SK-N-SH (cell line): ENCODE data around the gene HS3ST4.

Experiments
- ELF1 ChIP-seq: IDR thresholded peaks from 2 replicates; pipeline ENCODE4 v1.4.0; 2012
- EP300 ChIP-seq, 2 experiments: IDR thresholded peaks; 2 replicates each; pipeline versions ENCODE4 v1.4.0 to v1.6.1; 2012; ENCODE audit warnings: borderline replicate concordance in 1 of 2, low read depth in 1 of 2, low read length in 1 of 2
- EZH2phosphoT487 ChIP-seq: fragments of 200-600 bp; sonication (generic); IDR thresholded peaks from 2 replicates; pipeline ENCODE4 v1.6.1; 2017; ENCODE audit warnings: low read depth, mixed run types, mild to moderate bottlenecking, antibody characterized with exemption, moderate library complexity, borderline replicate concordance
- GATA2 ChIP-seq: sonication (generic); formaldehyde crosslinking; IDR thresholded peaks from 2 replicates; pipeline ENCODE4 v1.5.0; 2020; ENCODE audit warnings: mild to moderate bottlenecking, missing genetic modification reagents
- NFIC ChIP-seq: IDR thresholded peaks from 2 replicates; pipeline ENCODE4 v1.4.0; 2012; ENCODE audit warnings: borderline replicate concordance
- RAD21 ChIP-seq: IDR thresholded peaks from 2 replicates; pipeline ENCODE4 v1.6.1; 2012; ENCODE audit warnings: mild to moderate bottlenecking, low read length
- TF ChIP-seq, protein P1 (sequence below): fragments of 200-600 bp; sonication (generic); IDR thresholded peaks from 2 replicates; pipeline ENCODE4 v1.6.1; 2017; ENCODE audit warnings: antibody characterized with exemption, mild to moderate bottlenecking, moderate library complexity
- TF ChIP-seq, protein P2 (sequence below): IDR thresholded peaks from 2 replicates; pipeline ENCODE4 v1.6.1; 2012; ENCODE audit warnings: mild to moderate bottlenecking, low read depth, low read length, moderate library complexity

DNA sequence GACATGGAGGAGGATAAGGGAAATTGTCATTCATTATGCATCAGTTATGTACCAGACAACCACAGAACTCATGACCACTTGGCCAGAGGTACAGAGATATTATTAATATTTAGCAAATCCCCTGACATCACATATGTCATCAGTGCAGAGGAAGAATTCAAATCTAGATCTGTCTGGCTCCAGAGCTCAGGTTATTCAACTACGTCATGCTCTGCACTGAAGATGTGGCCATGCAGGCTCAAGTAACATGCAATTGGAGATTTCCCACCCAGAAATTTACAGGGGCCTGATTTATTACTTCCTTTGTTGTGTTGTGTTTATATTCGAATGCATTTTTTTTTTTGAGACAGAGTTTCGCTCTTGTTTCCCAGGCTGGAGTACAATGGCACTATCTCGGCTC, 224.3 kb downstream of the HS3ST4 start:
- TF ChIP-seq EZH2phosphoT487 (no peak), ELF1 (no peak), NFIC (no peak), RAD21 (no peak), GATA2 (CRISPR knock-in tag) (no peak), EP300 (IDR thresholded peaks at IDR 0.05; ENCODE audit: borderline replicate concordance in 1 of 2, low read depth in 1 of 2, low read length in 1 of 2) (no peak)
- TF ChIP-seq, protein P1, sequence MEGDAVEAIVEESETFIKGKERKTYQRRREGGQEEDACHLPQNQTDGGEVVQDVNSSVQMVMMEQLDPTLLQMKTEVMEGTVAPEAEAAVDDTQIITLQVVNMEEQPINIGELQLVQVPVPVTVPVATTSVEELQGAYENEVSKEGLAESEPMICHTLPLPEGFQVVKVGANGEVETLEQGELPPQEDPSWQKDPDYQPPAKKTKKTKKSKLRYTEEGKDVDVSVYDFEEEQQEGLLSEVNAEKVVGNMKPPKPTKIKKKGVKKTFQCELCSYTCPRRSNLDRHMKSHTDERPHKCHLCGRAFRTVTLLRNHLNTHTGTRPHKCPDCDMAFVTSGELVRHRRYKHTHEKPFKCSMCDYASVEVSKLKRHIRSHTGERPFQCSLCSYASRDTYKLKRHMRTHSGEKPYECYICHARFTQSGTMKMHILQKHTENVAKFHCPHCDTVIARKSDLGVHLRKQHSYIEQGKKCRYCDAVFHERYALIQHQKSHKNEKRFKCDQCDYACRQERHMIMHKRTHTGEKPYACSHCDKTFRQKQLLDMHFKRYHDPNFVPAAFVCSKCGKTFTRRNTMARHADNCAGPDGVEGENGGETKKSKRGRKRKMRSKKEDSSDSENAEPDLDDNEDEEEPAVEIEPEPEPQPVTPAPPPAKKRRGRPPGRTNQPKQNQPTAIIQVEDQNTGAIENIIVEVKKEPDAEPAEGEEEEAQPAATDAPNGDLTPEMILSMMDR: no peak
- TF ChIP-seq, protein P2, sequence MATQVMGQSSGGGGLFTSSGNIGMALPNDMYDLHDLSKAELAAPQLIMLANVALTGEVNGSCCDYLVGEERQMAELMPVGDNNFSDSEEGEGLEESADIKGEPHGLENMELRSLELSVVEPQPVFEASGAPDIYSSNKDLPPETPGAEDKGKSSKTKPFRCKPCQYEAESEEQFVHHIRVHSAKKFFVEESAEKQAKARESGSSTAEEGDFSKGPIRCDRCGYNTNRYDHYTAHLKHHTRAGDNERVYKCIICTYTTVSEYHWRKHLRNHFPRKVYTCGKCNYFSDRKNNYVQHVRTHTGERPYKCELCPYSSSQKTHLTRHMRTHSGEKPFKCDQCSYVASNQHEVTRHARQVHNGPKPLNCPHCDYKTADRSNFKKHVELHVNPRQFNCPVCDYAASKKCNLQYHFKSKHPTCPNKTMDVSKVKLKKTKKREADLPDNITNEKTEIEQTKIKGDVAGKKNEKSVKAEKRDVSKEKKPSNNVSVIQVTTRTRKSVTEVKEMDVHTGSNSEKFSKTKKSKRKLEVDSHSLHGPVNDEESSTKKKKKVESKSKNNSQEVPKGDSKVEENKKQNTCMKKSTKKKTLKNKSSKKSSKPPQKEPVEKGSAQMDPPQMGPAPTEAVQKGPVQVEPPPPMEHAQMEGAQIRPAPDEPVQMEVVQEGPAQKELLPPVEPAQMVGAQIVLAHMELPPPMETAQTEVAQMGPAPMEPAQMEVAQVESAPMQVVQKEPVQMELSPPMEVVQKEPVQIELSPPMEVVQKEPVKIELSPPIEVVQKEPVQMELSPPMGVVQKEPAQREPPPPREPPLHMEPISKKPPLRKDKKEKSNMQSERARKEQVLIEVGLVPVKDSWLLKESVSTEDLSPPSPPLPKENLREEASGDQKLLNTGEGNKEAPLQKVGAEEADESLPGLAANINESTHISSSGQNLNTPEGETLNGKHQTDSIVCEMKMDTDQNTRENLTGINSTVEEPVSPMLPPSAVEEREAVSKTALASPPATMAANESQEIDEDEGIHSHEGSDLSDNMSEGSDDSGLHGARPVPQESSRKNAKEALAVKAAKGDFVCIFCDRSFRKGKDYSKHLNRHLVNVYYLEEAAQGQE: no peak
